Measurements from ENCODE around the gene OR4A16.

OR4A16 gene

GRCh38 chr11:55342901-55343300 is at the start of gene OR4A16:
TSS of gene OR4A16 (plus strand) at chr11:55343201. CDS start at chr11:55343201, 0 bp downstream.
- DNase-seq (ENCODE audit: low read depth), result no peak

- DNase-seq (ENCODE audit: low read depth), result no peak
These were observed 18.5 kb upstream of the OR4A16 start for GRCh38 chr11:55324500-55324899.

- DNase-seq (ENCODE audit: low read depth), result no peak
These were observed 2.3 kb downstream of the OR4A16 start for GRCh38 chr11:55345306-55345705.

- DNase-seq (ENCODE audit: low read depth), result no peak
These were observed 6.0 kb downstream of the OR4A16 start for GRCh38 chr11:55349032-55349431.

GRCh38 chr11:55357560-55358184 is 14.7 kb downstream of the OR4A16 start:
- DNase-seq (ENCODE audit: low read depth), result no peak

- no peak for DNase-seq (ENCODE audit: low read depth)
These were observed 24.7 kb downstream of the OR4A16 start, which contains the start of gene OR4A15 for GRCh38 chr11:55367674-55368073. TSS of gene OR4A15 (plus strand) at chr11:55367974. CDS start at chr11:55367974, 0 bp downstream.

Data from GM04503 (cell line).